Fibroblast of skin of right quadriceps (primary cell): ENCODE measurements around the gene RPS6KB2.
A peak's percentile ranks its signal among the peaks of the same experiment; 100 is the strongest.
"Not testable (repeated sequence)": the region's sequence is repeated elsewhere in the genome, so short reads cannot be mapped to it uniquely, and the experiment has no call there.

Source experiments
- DNase-seq: peaks from one replicate; pipeline ENCODE4 v3.0.0-alpha.2; 2013

The RPS6KB2 gene

GRCh38 chr11:67397986-67398660, 30.2 kb upstream of the RPS6KB2 start:
- no peak for DNase-seq

DNA sequence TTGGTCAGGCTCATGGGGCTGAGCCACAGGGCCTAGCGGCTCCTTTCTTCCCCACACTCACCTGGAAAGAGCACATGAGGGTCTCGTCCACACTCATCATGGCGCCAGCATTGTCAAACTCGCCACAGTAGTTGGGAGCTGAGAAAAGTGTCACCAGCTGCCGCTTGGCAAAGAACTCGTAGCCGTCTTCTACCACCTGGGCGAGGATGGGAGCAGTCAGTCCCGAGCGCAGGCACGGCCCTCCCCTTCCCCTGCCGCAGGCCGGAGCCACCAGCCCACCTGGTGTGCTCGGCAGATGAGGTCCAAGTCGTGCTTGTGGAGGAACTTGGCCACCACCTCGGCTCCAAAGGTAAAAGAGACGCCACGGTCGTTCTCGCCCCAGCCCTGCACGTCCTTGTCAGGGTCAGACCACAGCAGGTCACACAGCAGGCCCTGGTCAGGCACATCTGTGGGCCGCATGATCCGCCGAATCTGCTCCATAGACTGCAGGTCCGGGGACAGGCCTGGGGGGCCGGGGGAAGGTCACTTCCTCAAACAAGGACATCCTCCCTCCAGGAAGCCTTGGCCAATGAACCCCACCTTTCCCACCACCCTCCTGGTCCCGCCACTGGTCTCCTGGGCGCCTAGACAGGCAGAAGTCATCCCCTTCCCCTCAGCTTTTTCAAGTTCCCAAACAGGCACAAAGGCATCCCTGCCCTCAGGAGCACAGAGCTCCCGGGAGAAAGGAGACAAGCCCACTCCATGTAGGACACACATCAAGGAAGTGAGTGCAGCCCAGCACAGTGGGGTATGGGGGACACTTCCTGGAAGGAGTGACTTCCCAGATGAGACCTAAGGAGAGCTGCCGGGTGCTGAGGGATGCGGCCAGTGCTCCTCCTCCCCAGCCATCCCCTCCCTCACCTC, 29.4 kb upstream of the RPS6KB2 start:
- no peak for DNase-seq

DNA sequence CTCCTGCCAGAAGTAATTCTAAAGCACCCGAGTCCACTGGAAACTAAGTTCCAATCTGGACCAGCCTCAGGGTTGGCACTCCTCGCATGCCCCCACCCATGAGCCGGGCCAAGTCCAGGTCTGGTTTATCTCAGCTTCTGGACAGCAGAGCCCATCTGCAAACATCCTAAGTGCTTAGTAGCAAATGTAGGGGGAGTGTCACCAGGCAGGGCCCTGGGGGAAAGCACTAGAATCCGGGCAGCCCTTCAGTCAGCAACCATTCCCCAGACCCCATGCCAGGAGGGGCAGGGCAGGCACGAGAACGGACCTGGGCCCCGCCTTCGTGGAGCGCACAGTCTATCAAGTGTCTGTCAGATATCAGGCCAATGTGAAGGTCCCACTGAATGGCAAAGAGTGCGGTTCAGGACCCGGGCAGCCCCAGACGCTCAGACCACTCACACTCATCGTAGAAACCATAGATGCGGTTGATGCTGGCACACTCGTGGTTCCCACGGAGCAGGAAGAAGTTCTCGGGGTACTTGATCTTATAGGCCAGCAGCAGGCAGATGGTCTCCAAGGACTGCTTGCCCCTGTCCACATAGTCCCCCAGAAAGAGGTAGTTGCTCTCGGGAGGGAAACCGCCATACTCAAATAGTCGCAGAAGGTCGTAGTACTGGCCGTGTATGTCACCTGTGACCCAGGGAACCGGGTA, 27.9 kb upstream of the RPS6KB2 start:
- no peak for DNase-seq

GRCh38 chr11:67400942-67401494, 27.3 kb upstream of the RPS6KB2 start:
- DNase-seq: no peak

DNA sequence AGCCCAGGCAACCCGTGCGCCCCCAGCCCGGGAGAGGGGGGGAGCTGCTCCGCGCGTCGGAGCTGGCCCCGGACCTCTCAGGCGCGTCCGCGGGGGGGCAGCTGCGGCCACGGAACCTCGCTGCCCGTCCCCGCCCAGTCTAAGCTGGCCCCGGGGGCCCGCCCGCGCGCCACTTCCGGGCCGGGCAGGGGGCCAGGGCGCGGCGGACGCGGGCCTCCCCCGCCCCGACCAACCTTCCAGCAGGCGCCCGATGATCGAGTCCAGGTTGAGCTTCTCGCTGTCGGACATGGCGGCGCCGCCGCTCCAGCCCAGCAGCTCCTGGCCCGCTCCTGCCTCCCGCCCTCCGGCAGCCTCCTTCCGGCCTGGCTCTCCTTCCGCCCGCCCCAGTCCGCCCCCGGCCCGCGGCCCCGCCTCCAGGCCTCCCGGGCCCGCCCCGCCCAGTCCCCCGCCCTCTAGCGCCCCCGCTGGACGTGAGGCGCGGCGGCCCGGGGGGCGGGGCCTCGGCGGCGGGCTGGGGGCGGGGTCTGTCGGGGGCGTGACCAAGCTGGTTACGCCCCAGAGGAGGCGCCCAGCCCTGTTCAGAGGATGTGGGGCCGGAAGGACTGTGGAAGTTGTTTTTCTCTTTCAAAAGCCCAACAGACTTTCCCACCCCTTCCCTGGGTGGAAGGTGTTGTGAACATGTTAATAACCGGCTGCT, 26.7 kb upstream of the RPS6KB2 start, which contains the start of gene PPP1CA:
PPP1CA (minus strand) TSS at position 364 of the 697 bp plus-strand sequence; CDS start at position 288, 76 bp downstream.
- DNase-seq: peak; percentile 88

DNA sequence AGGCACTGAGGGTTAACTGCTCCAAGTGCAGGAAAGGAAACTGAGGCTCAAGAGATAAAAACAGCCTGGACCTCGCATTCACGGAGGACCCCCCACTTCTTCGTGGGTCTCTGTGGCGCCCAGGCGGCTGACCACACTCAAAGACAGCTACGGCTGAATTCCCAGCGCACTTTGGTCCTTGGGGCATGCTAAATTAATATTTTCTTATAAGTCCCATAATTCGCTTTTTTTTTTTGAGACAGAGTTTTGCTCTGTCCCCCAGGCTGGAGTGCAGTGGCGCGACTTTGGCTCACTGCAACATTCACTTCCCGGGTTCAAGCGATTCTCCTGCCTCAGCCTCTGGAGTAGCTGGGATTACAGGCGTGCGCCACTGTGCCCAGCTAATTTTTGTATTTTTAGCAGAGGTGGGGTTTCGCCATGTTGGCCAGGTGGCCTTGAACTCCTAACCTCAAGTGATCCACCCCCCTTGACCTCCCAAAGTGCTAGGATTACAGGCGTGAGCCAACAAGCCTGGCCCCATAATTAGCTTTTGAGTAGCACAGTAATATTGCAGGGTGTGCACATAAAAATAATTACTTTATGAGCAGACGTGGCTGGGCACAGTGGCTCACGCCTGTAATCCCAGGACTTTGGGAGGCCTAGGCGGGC, 26.0 kb upstream of the RPS6KB2 start:
- not testable (repeated sequence) for DNase-seq

DNA sequence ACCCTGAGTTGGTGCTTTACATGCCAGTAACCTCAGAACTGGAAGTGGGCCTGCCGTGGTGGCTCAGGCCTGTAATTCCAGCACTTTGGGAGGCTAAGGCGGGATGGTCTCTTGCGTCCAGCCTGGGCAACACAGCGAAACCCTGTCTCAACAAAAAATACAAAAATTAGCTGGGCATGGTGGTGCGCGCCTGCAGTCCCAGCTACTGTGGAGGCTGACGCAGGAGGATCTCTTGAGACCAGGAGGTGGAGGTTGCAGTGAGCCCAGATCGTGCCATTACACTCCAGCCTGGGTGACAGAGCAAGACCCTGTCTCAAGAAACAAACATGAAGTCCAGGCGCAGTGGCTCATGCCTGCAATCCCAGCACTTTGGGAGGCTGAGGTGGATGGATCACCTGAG, 25.2 kb upstream of the RPS6KB2 start:
- DNase-seq: not testable (repeated sequence)

GRCh38 chr11:67404515-67405195, 23.6 kb upstream of the RPS6KB2 start:
- DNase-seq: no peak

DNA sequence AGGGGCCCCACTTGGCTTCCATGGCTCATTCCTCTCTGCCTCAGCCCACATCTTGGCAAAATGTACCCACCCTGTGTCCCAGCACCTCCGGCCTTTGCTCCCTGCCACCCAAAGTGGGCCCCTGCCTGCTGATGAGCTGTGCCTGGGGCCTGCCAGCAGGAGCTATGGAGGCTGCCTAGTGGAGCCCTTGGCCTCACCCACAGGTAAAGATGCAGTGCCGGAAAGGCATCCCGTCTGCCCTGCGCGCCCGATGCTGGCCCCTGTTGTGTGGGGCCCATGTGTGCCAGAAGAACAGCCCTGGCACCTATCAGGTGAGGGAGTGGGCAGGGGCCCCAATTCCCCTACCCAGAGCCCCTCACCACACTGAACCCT, 23.1 kb upstream of the RPS6KB2 start:
- DNase-seq: no peak

GRCh38 chr11:67405688-67406339, 22.5 kb upstream of the RPS6KB2 start:
- no peak for DNase-seq

DNA sequence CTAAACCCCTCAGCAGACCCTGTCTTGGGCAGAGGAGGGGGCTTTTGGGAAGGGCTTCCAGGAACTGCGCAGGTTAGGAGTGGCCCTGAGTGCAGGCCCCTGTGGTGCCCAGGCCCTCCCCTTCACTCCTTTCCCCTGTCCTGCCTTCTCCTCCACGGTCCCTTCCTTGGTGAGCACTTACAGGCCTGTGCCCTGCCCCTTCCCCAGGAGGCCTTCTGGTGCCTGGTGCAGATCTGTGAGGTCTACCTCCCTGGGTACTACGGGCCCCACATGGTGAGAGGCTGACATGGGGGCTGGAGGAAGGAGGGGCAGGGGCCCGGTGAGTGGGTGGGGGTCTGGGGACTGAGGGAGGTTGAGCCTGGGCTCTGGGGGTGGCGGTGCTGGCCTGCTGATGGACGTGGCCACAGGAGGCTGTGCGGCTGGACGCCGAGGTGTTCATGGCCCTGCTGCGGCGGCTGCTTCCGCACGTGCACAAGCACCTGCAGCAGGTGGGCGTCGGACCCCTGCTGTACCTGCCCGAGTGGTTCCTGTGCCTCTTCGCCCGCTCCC, 21.8 kb upstream of the RPS6KB2 start:
- no peak for DNase-seq

- no peak for DNase-seq
These were observed 21.2 kb upstream of the RPS6KB2 start for GRCh38 chr11:67406969-67407687.

DNA sequence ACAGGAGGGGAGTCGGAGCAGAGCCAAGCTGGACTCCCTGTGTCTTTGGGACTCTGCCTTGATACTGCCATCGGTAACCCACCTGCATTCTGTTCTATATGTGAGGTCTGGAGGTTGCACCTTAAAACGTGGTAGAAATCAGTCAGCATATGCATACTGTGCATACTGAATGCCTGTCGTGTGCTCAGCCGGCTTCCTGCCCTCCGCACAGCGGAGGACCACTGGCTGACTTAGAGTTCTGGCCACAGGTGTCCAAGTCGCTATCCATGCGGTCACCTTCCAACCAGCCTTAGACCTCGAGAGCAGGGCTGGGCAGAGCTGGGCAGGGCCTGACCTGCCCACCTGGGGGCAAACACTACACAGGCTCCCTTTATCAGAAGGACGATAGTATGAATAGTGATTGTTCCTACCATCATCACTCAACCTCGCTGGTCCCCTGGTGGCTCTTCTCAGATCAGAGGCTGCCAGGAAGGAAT, 20.6 kb upstream of the RPS6KB2 start:
- no peak for DNase-seq

DNA sequence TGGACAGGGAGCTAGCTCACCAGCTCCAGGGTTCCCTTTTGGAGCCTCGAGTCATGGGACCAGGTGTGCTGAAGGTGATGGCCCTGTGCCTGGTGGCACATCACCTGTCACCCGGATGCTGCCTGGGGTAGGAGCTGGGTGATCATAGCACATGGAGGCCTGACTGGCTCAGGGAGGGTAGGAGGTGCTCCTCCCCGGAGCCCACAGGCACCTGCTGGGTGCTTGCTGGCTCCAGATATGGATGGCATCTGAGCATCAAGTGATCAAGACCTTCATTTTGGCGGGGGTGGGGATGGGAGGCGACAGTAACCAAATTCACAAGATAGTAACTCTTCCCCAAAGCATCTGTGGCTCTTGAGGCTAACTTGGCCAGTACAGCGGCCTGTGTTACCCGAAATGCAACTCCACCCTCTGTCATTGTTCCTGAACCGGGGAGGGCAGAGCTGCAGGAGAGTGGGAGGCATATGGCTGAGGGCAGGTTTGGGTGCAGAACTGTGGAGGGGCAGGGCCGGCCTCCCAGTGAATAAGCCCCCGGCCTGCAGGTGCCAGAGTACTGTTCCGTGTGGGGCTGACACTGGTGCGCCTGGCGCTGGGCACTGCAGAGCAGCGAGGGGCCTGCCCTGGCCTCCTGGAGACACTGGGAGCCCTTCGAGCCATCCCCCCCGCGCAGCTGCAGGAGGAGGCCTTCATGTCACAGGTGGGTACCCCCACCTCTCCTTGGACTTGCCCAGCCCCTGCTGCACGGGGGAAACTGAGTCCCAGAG, 19.7 kb upstream of the RPS6KB2 start:
- DNase-seq: no peak

- DNase-seq: no peak
These were observed 19.0 kb upstream of the RPS6KB2 start for GRCh38 chr11:67409261-67409666.

DNA sequence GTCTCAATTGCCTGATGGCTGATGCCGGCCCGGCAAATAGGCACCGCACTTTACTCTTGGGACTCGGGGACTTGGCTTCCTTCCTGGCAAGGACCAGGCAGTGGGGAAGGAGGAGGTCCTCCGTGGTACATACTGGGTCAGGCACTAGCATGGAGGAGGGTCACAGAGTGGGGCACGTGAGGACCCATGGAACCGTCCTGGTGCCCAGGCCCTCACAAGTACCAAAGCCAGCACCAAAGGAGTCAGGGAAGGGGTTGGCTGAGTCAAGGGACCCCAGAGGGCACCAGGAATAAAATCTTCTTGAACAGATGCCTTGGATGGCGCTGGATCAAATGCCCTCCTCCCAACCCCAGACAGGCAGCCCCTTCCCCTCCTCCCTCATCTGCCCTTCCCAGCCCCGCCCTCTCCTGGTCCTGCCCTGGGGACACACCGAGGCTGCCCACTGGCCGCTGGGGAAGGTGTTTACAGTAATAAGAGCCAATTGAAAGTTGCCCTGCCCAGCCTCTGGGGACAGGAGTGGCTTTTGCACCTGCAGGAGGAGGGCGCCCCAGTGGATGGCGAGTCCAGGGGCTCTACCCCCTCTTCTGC, 18.4 kb upstream of the RPS6KB2 start:
- DNase-seq: no peak

GRCh38 chr11:67410369-67410831, 17.9 kb upstream of the RPS6KB2 start:
- DNase-seq: no peak
